Keratinocyte (primary cell): ENCODE results near the gene CDK17.

Source experiments
- EZH2 ChIP-seq: IDR thresholded peaks from one replicate; pipeline ENCODE4 v1.6.1; 2012; ENCODE audit warnings: inconsistent platforms, mild to moderate bottlenecking, low read length, moderate library complexity
- TF ChIP-seq, protein P1 (sequence below), 3 experiments: IDR thresholded peaks in 1 of 3; conservative IDR thresholded peaks in 1 of 3; optimal IDR thresholded peaks in 1 of 3; 2 replicates in 2 of 3; 3 replicates in 1 of 3; pipeline versions ENCODE3 to v1.5.1; 2011; ENCODE audit warnings: low read length in 3 of 3, mild to moderate bottlenecking in 3 of 3, moderate library complexity in 2 of 3, control low read depth in 1 of 3, inconsistent platforms in 1 of 3; ENCODE audit not compliant: insufficient read depth in 2 of 3; ENCODE audit errors: extremely low read depth in 1 of 3

DNA sequence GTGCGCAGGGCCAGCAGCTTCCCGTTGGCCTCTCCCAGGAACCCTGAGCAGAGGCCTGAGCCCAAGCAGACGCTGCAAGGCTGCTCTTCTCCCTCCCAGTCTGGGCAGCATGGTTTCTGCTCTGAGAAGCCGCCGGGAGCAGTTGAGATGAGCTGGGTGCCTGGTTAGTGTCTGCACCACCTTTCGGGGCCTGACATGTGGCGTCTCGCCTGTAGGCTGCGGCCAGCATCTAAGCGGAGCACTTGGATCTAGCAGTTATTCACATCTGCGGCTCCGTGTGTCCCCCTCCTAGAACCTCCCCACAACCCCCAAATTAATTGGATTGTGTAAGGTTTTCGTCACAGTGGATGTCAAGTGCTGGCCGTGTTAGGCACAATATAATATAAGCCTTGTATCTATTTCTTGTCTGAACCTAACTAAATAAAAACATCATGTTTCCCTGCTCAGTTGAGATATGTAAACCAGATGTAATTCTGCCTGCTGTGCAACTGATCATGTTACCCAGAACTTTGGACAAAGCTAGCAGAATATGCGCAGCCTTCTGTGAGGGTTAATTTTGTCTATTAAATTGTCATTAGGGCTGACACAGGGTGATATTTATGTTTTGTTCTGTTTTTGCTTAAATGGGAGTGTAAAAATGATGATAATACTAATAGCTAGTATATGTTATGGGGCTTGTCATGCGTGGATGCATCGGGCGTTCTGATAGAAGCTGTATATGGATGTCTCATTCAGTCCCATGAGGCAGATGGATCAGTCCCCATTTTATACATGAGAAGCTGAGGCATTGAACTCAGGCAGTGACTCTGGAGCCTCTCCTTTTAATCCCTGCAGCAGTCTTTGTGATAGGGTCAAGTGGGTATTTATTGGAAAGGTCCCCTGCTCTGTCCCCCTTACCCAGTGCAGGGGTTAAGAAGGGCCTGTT is 160.3 kb downstream of the CDK17 start:
- TF ChIP-seq, protein P1, sequence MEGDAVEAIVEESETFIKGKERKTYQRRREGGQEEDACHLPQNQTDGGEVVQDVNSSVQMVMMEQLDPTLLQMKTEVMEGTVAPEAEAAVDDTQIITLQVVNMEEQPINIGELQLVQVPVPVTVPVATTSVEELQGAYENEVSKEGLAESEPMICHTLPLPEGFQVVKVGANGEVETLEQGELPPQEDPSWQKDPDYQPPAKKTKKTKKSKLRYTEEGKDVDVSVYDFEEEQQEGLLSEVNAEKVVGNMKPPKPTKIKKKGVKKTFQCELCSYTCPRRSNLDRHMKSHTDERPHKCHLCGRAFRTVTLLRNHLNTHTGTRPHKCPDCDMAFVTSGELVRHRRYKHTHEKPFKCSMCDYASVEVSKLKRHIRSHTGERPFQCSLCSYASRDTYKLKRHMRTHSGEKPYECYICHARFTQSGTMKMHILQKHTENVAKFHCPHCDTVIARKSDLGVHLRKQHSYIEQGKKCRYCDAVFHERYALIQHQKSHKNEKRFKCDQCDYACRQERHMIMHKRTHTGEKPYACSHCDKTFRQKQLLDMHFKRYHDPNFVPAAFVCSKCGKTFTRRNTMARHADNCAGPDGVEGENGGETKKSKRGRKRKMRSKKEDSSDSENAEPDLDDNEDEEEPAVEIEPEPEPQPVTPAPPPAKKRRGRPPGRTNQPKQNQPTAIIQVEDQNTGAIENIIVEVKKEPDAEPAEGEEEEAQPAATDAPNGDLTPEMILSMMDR (optimal IDR thresholded peaks at IDR 0.05 in 1 of 3, IDR thresholded peaks at IDR 0.05 in 1 of 3, conservative IDR thresholded peaks at IDR 0.05 in 1 of 3; ENCODE audit: extremely low read depth in 1 of 3, insufficient read depth in 2 of 3, low read length in 3 of 3), result no peak
- no peak for TF ChIP-seq EZH2
